Stimulated activated CD8-positive, alpha-beta memory T cell treated with anti-CD3 and anti-CD28 coated beads, Interleukin-4, amount 100 ng/mL, for 48 hours (primary cell): ENCODE measurements around the gene BCL7A.

Experiments
- DNase-seq: peaks from one replicate; pipeline ENCODE4 v3.0.0-alpha.2; 2020

BCL7A gene

DNA sequence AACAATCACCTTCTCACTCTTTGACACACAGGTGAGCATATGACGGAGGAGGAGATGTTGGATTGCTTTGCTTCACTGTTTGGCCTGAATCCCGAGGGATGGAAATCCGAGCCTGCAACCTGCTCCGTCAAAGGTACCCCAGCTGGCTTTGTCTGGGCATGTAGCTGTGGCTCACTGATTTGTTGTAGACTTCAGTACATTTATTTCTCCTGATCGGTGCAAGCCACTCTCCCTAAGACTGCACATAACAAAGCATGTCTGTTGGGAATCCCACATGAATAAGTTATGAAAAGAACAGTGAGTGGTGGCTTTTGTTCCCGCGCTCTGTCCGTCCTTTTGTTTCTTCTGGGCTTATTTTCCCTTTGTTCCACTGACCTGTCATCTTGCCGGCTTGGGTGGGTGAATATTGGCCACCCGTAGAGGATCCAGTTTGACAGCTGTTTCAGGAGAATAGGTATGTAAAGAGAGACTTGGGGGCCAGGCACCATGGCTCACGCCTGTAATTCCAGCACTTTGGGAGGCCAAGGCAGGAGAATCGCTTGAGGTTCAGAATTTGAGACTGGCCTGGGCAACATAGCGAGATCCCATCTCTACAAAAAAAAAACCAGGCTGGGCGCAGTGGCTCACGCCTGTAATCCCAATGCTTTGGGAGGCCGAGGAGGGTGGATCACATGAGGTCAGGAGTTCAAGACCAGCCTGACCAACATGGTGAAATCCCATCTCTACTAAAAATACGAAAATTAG, 20.0 kb upstream of the BCL7A start:
- no peak for DNase-seq

GRCh38 chr12:122003651-122004611, 17.8 kb upstream of the BCL7A start:
- DNase-seq: no peak

- DNase-seq: no peak
Observed at GRCh38 chr12:122004633-122005071, 17.0 kb upstream of the BCL7A start.

GRCh38 chr12:122005252-122005776, 16.4 kb upstream of the BCL7A start:
- no peak for DNase-seq

DNA sequence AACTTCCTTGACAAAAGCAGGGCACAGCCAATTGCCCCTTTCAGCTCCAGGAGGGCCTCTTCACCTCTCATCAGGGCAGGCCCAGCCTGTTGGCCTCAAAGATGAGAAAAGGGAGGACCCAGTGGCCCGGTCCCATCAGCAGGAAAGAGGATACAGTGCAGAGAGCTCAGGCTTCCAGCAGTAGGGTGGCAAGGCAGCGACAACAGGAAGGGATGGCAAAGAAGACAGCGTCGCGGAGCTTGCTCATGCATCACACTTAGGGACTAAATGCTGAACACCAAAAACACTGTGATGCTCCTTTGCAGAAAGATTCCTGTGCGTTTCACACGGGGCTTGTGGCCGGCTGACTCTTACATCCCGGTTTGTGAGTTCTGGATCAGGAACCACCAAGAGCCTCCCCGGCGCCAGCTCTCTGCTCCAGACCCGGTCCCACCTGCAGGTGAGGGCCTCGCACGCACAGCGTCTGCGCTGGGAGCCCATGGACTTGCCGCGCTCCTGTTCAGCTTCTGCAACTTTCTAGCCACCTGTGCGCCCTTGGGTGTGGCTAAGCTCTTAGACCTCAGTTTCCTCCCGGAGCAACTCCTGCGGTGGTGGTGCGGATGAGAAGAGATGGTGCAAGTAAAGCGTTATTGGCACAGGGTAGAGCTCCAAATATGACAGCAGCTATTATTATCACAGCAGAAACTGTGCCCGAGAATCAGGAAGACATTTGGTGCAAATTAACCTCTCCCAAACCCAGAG, 15.3 kb upstream of the BCL7A start:
- DNase-seq: no peak

DNA sequence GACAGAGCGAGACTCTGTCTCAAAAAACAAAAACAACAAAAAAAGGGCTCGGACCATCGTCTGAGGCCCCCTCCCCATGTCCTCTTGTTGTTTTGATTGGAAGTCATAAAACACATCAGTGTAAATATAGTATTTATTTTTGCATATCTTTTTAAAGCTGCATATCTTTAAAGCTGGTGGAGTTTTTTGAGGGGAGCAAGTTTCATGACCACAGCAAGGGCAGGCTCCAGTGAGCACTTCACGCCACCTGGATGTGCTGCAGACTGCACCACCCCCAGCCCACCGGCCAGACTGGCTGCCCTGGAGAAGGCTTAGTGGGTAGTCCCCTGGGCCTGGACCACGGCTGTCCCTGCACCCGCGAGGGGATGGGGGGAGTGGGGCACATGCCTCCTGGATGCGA, 11.9 kb upstream of the BCL7A start:
- DNase-seq: no peak

DNA sequence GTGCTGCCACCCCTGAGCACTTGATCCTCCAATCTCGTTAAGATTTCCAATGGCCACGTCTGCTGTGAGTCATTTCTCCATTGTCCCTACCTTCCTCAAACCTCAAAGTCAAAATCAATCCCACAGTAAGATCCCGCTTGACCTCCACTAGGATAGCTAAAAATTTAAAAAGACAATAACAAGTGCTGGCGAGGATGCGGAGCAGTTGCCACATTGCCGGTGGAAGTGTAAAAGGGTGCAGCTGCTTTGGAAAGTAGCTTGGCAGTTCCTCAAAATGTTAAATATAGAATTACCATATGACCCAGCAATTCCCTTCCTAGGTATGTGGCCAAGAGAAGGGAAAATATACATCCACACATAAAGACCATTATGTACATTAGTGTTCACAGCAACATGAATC, 9.5 kb upstream of the BCL7A start:
- no peak for DNase-seq

- no peak for DNase-seq
Observed at GRCh38 chr12:122013136-122013535, 8.5 kb upstream of the BCL7A start.

- DNase-seq: no peak
Observed at GRCh38 chr12:122013791-122014590, 7.7 kb upstream of the BCL7A start.

- no peak for DNase-seq
Observed at GRCh38 chr12:122014781-122015180, 6.9 kb upstream of the BCL7A start.

DNA sequence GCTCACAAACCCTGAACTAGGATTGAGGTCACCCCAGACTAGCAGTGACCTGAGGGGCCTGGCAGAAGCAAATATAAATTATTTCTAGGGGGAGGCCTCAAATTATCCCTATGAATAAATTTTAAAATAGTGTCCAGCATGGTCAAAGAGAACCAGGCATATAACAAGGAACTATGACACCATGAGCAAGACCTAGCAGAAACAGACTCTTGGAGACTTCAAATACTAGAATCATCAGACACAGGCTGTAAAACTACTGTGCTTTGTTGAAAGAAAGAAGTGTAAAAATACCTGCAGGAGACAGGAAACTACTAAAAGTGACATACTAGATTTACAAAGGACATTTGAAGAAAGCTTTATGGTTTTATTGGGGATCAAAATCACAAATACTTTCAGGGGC, 3.2 kb upstream of the BCL7A start:
- DNase-seq: no peak

DNA sequence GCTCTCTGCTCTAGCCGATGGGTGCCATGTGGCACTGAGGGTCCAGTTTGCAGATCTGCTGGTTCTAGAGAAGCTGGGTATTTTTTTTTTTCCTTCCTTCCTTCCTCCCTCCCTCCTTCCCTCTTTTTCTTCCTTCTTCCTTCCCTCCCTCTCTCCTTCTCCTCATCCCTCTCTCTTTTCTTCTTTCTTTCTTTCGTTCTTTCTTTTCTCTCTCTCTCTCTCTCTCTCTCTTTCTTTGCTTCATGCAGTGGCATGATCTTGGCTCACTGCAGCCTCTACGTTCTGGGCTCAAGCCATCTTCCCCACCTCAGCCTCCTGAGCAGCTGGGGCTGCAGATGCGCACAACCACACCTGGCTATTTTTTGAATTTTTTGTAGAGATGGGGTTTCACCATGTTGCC, 2.7 kb upstream of the BCL7A start:
- DNase-seq: no peak

DNA sequence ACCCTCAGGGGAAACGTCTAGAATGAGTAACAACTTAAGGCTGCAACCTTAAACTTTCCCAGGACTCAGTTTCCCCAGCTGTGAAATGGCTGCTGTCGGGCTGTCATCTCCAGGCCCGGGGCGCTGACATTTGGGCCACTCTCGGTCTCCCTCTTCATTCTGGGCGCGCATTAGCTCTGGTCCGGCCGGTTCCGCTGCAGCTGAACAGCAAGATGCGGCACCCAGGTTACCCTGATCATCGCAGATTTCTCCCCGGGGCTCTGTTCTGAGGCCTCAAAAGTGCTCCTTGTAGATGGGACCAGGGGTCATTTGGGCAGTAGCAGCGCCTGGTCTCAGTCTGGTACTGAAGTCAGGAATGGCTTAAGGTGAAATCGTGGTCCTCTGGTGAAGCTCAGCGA, 890 bp upstream of the BCL7A start:
- DNase-seq: no peak

DNA sequence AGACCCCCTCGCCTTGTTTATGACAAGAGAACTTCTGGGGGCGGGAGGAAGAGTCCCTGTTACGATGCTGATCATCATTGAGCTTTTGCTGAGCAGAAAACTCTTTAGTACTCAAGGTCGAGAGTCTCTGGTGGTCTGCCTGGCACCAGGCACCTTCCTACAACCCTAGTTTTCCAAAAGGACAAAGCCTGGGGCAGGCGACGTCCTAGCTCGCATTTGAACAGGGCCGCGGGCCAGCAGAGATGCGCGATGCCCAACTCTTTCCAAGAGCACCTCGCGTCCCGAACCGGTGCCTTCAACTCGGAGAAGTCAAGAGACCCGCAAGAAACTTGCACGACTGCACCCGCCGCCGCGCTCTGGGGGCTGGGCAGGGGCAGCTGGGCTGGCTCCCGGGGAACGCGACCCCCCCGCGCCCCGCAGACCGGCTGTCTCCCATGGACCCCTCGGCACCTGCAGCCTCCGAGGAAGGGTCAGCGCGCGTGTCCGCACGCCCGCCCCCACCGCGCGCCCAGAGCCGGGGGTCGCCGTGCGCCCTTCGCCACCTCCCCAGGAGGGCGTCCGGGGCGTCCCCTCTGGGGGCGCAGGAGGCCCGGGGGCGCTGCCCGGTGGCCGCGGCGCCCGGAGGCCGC, 377 bp upstream of the BCL7A start:
- DNase-seq: peak; percentile 37

GRCh38 chr12:122022393-122023338, 982 bp downstream of the BCL7A start:
- DNase-seq: peak; percentile 51

DNA sequence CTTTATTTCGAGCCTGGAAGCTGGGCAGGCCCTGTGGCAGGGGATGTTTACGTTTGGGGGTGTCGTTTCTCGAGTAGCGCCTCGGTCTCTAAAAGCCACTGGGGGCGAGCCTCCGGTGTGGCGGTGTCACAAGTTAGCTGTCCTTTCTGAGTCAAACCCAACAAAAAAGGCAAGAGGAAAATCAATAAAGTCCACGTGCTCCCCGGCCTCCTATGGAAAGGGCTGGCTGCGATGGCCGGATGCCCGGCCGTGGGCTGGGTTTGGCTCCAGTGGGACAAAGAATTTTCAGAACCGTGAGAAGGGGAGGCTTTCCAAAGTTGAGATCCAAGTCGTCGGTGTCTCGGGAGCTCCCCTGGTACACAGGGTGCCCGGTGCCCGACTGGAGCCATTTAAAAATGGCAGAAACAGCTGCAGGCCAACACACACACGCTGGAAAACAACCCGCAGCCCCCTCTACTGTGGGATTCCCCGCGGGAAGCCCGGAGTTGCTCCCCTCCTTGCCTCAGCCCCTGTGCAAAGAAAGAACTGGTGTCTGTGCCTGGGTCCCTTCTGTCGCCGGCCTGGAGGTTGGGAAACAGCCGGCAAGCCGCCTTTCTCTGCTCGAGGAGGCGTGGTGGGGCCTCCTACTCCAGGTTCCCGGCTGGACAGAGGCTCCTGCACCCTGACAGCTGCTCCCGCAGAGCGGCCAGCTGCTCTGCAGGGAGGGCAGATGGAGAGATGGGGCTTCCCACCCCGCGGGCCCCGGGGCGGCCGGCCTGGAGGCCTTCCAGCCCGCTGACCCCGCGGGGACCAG, 1.9 kb downstream of the BCL7A start:
- peak; percentile 41 for DNase-seq

DNA sequence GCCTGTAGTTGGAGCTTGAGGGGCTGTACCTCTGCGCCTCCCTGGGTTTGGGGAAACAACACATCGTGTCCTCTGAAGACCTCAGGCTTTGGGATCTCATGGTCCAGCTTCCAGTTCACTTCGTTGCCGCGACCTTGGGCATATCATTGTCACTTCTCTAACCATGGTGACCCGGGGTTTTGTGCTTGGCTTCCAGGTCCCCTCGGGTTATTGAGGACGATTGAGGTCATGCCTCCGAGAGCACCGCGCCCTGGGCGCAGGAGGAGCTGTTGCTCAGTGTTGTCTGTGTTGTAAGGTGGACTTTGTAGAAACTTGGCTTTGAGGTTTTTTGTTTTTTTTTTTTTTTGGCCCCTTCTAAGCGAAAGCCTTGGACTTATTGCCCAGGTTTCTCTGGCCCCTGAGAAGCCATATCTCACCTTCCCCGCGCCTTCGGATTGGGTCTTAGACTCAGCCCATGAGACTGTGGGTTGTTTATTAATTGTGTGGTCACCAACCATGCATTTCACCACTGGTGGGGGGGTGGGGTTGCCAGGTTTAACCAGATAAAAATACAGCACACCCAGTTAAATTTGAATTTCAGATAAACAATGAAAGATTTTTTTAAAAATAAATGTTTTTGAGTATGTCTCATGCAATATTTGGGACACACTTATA, 2.6 kb downstream of the BCL7A start:
- DNase-seq: no peak

- DNase-seq: no peak
Observed at GRCh38 chr12:122026706-122027333, 5.1 kb downstream of the BCL7A start.
